Endothelial cell (in vitro differentiated cells): ENCODE measurements around the gene ARHGAP30. TPM values are rescaled to one million over a fixed set of nuclear protein-coding genes. Genes with fewer than 3 reads are reported as not detected.

ENCODE experiments used
- DNase-seq: peaks from one replicate; pipeline ENCODE4 v3.0.0; 2021; ENCODE audit warnings: low spot score
- H3K27ac Mint-ChIP-seq: one replicate; pipeline ENCODE4 v1.8.0; 2021; ENCODE audit warnings: mixed read lengths, inconsistent platforms; ENCODE audit not compliant: unreplicated experiment
- H3K27me3 Mint-ChIP-seq: one replicate; pipeline ENCODE4 v1.8.0; 2021; ENCODE audit warnings: mild to moderate bottlenecking, moderate library complexity, mixed read lengths, inconsistent platforms; ENCODE audit not compliant: unreplicated experiment
- H3K36me3 Mint-ChIP-seq: one replicate; pipeline ENCODE4 v1.8.0; 2021; ENCODE audit warnings: mild to moderate bottlenecking, low read depth, mixed read lengths, inconsistent platforms; ENCODE audit not compliant: unreplicated experiment
- H3K4me1 Mint-ChIP-seq: one replicate; pipeline ENCODE4 v1.8.0; 2021; ENCODE audit warnings: mild to moderate bottlenecking, mixed read lengths, inconsistent platforms; ENCODE audit not compliant: unreplicated experiment
- H3K4me3 Mint-ChIP-seq: one replicate; pipeline ENCODE4 v1.8.0; 2021; ENCODE audit warnings: mild to moderate bottlenecking, mixed read lengths, inconsistent platforms; ENCODE audit not compliant: unreplicated experiment
- H3K9me3 Mint-ChIP-seq: one replicate; pipeline ENCODE4 v1.8.0; 2021; ENCODE audit warnings: mixed read lengths, inconsistent platforms; ENCODE audit not compliant: unreplicated experiment
- CTCF ChIP-seq: fragments of 200-600 bp; sonication (generic); IDR thresholded peaks from one replicate; pipeline ENCODE4 v1.5.0; 2021; ENCODE audit warnings: antibody characterized with exemption; ENCODE audit not compliant: unreplicated experiment
- total RNA-seq: library from RNA; stranded (reverse); fragmentation: NEBNext Ultra II Directional; extraction: Animal tissue kit (Norgen Biotek cat#: 25700); gene quantifications from one replicate; pipeline ENCODE4 v1.2.1, GENCODE V29; 2021; ENCODE audit not compliant: unreplicated experiment

The ARHGAP30 gene
- total RNA-seq, 1 donor from 2014 or later = 0.23 TPM

GRCh38 chr1:161086457-161086856, 16.8 kb upstream of the ARHGAP30 start:
- no peaks in the 10 kb centered on the region for H3K36me3 Mint-ChIP-seq

GRCh38 chr1:161085165-161085564, 15.5 kb upstream of the ARHGAP30 start:
- Mint-ChIP-seq H3K9me3 (no peaks in the 10 kb centered on the region), H3K4me1 (peaks cover 11% of the 10 kb centered on the region), H3K4me3 (no peak overlapping the region), H3K27me3 (peaks cover 18% of the 10 kb centered on the region), H3K27ac (no peak overlapping the region), H3K36me3 (no peaks in the 10 kb centered on the region)
- no peak for DNase-seq
- TF ChIP-seq CTCF = no peak

More at GRCh38 chr1:161086457-161086856, 16.8 kb upstream of the ARHGAP30 start:
- peaks cover 14% of the 10 kb centered on the region for H3K27me3 Mint-ChIP-seq
- H3K4me1 Mint-ChIP-seq = peaks cover 11% of the 10 kb centered on the region
- TF ChIP-seq CTCF = no peak
- H3K27ac Mint-ChIP-seq = no peak overlapping the region
- no peak for DNase-seq
- H3K4me3 Mint-ChIP-seq = no peak overlapping the region
- H3K9me3 Mint-ChIP-seq = no peaks in the 10 kb centered on the region

DNA sequence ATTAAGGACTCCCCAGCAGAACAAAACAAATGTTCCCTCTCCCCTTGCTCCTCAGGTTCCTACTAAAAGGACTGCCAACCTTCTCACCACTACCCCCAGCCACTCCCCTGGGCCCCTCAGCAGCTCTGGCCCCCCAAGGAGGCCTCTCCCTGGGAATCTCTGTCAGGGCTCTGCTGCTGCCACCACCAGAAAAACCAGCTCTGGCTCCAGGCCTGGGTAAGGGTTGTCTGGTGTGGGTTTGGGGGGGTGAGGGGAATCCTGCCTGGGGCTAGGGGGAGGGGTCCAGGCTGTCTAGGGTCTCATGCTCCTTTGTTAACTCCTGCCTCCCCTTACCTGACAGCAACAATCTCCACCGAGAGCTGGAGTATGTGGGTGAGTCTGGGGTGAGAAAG, 14.9 kb upstream of the ARHGAP30 start:
- H3K4me3 Mint-ChIP-seq = no peak overlapping the region
- no peaks in the 10 kb centered on the region for H3K36me3 Mint-ChIP-seq
- DNase-seq = no peak
- TF ChIP-seq CTCF = no peak
- peaks cover 18% of the 10 kb centered on the region for H3K27me3 Mint-ChIP-seq
- no peaks in the 10 kb centered on the region for H3K9me3 Mint-ChIP-seq
- H3K27ac Mint-ChIP-seq = no peak overlapping the region
- peaks cover 11% of the 10 kb centered on the region for H3K4me1 Mint-ChIP-seq

DNA sequence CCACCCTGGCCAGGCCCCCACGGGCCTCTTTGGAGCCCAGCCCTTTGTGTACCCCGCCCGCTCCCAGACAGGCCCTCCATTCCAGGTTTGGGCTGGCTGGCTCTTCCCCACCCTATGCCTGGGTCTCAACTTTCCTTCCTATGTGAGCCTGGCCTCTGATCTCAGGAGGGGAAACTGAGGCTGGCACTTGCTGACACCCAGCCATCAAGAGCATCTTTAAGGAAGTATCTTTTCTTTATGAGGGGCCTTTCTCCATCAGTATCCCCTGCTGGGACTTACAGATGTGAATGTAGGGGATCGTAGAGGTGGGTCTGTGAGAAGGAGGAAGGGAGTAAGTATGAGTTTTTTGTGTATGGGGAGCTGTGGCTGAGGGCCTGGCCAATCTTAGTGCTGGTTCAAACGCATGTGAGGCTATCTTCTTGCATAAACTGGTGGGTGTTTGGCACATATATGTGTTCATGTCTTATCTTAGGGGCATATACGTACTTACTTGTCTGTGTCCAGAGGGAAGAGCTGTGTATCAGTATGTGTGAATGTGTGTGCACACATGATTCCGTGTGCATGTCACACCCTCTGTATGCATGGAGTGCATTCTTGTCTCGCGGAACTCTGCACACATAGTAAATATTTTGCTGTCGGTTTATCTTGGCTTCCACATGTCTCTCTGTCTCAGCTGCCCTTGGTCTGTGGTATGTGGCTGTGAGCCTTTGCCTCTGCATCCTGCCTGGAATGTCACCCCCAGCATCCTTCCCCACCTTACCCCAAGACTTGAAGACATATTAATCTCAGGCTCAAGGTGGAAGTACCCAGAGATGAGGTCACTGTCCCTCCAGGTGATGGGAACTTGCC, 14.3 kb upstream of the ARHGAP30 start:
- Mint-ChIP-seq H3K4me3 (peak overlapping the region; percentile 44), H3K4me1 (peaks cover 10% of the 10 kb centered on the region), H3K36me3 (no peaks in the 10 kb centered on the region), H3K9me3 (no peaks in the 10 kb centered on the region), H3K27me3 (peaks cover 18% of the 10 kb centered on the region), H3K27ac (no peak overlapping the region)
- no peak for DNase-seq
- TF ChIP-seq CTCF = no peak

DNA sequence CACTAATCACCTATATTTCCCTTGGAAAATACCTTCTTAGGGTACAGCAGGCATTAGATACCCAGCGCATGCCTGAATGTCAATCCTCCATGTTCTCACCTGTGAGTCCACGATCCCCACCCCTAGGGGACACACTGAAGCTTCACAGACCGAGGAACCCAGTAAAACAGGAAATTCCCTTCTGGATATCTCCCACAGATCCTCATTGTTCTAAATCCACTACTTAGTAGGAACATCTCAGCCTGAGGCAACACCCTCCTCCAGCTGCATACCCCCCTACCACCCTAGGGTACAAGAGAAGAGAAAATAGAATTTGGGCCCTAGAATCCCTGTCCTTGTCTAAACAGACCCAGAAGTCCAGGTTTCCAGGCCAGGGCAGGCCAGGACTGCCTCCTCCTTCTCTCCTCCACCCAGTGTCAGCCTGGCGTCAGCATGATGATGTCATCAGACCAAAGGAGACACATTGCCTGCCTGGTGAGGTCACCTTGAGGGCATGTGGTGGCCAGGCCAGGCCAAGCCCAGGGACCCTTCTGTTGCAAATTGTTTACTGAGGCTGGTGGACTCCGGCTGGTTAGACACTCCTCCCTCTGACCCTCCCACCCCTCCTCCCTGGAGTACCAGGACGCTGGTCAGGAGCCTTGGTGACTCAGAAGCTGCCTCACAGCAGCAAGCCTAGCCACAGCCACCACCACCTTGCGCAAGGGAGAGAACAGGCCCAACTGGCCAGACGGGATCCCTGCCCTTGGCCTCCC, 13.5 kb upstream of the ARHGAP30 start:
- no peak for TF ChIP-seq CTCF
- H3K27ac Mint-ChIP-seq = no peak overlapping the region
- H3K4me1 Mint-ChIP-seq = peaks cover 7% of the 10 kb centered on the region
- peaks cover 20% of the 10 kb centered on the region for H3K27me3 Mint-ChIP-seq
- no peaks in the 10 kb centered on the region for H3K9me3 Mint-ChIP-seq
- no peak overlapping the region for H3K4me3 Mint-ChIP-seq
- DNase-seq = no peak
- no peaks in the 10 kb centered on the region for H3K36me3 Mint-ChIP-seq
